Uterus (tissue), 4 donors: ENCODE data around the gene SELENOO. TPM values are rescaled to one million over a fixed set of nuclear protein-coding genes. Genes with fewer than 3 reads are reported as not detected.

Source experiments
- DNase-seq, 2 donors: peaks; one replicate each; pipeline ENCODE4 v3.0.0-alpha.2; 2019 to 2020
- H3K27ac ChIP-seq, 2 donors: fragments of 200-600 bp; sonication (generic); 1 replicate in 1 of 2; 2 replicates in 1 of 2; pipeline ENCODE4 v1.5.1; 2016 to 2018
- H3K27me3 ChIP-seq, 2 donors: fragments of 200-600 bp; sonication (generic); one replicate each; pipeline ENCODE4 v1.5.1; 2018 to 2019; ENCODE audit warnings: control low read depth in 1 of 2
- H3K36me3 ChIP-seq, 2 donors: fragments of 200-600 bp; sonication (generic); one replicate each; pipeline ENCODE4 v1.5.1; 2019; ENCODE audit warnings: control low read depth in 1 of 2
- H3K4me1 ChIP-seq, 2 donors: fragments of 200-600 bp; sonication (generic); one replicate each; pipeline ENCODE4 v1.5.1; 2018 to 2019; ENCODE audit warnings: control low read depth in 1 of 2
- H3K4me3 ChIP-seq, 2 donors: fragments of 200-600 bp; sonication (generic); 1 replicate in 1 of 2; 2 replicates in 1 of 2; pipeline ENCODE4 v1.5.1; 2018 to 2019; ENCODE audit warnings: mild to moderate bottlenecking in 1 of 2
- H3K9me3 ChIP-seq, 2 donors: fragments of 200-600 bp; sonication (generic); one replicate each; pipeline ENCODE4 v1.5.1; 2019; ENCODE audit warnings: control low read depth in 1 of 2
- POLR2A ChIP-seq, 2 donors: fragments of 450-650 bp; IDR thresholded peaks; one replicate each; pipeline ENCODE4 v1.6.1; 2016; ENCODE audit warnings: antibody characterized with exemption in 2 of 2, mild to moderate bottlenecking in 1 of 2, moderate library complexity in 1 of 2
- intact Hi-C: fragments of 100-400 bp; cut with DNase I; formaldehyde crosslinking; loops from one replicate; pipeline ENCODE4 v1.15.1; 2023; ENCODE audit warnings: low total_unique reads
- total RNA-seq, 4 donors: library from RNA; depleted of rRNA in 3 of 4; stranded (reverse); fragments of >200 nt in 3 of 4; gene quantifications; one replicate each; pipeline versions ENCODE4 v1.1.0 to v1.2.4, GENCODE V29; 2014 to 2023
- TF ChIP-seq, protein P1 (sequence below), 4 experiments: fragments of 200-600 bp in 2 of 4; fragments of 450-650 bp in 2 of 4; sonication (generic) in 2 of 4; IDR thresholded peaks; one replicate each; pipeline ENCODE4 v1.5.1; 2016 to 2019; ENCODE audit warnings: antibody characterized with exemption in 4 of 4, mild to moderate bottlenecking in 2 of 4, moderate library complexity in 1 of 4
- donor health status: DM: yes; HTN: yes; CAD: no.

Gene SELENOO
- total RNA-seq, 4 donors from 2014 or later: 1.5 to 22.1 (median 10.0) TPM

DNA sequence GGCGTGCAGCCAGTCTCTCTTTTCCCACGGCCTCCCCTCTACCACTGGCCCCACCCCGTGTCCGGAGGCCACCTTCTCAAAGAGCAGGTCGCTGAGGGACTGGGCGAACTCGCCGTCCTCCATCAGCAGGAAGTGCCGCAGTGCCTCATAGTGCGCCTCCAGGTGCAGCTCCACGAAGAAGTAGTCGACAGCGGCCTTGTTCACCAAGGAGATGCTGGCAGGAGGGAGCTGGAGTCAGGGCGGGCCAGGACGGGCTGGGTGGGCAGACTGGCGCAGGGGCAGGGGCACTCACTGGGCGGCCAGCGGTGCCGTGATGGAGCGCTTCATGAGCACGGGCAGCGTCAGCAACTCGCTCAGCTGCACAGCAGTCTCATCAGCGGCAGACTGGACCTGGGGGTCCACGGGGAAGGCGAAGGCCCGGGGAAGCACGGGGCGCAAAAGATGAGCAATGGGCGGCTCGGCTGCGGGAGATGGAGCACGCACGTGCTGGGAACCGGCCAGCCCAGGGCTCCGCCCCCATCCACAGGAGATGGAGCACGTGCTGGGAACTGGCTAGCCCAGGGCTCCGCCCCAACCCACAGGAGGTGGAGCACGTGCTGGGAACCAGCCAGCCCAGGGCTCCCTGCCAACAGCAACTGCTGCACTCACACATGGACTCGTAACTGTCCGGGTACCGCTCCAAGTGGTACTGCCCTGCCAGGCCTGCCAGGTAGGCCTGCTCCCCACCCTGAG lies 18.4 kb downstream of the SELENOO start:
- H3K27ac ChIP-seq: no peak overlapping the region
- H3K4me3 ChIP-seq: no peak overlapping the region
- H3K9me3 ChIP-seq: no peaks in the 10 kb centered on the region
- DNase-seq: peak; percentile 82
- H3K27me3 ChIP-seq: no peaks in the 10 kb centered on the region
- intact Hi-C loops: no loop called here
- no peaks in the 10 kb centered on the region for H3K4me1 ChIP-seq
- TF ChIP-seq, protein P1, sequence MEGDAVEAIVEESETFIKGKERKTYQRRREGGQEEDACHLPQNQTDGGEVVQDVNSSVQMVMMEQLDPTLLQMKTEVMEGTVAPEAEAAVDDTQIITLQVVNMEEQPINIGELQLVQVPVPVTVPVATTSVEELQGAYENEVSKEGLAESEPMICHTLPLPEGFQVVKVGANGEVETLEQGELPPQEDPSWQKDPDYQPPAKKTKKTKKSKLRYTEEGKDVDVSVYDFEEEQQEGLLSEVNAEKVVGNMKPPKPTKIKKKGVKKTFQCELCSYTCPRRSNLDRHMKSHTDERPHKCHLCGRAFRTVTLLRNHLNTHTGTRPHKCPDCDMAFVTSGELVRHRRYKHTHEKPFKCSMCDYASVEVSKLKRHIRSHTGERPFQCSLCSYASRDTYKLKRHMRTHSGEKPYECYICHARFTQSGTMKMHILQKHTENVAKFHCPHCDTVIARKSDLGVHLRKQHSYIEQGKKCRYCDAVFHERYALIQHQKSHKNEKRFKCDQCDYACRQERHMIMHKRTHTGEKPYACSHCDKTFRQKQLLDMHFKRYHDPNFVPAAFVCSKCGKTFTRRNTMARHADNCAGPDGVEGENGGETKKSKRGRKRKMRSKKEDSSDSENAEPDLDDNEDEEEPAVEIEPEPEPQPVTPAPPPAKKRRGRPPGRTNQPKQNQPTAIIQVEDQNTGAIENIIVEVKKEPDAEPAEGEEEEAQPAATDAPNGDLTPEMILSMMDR (IDR thresholded peaks at IDR 0.05): no peak
- no peak for TF ChIP-seq POLR2A (IDR thresholded peaks at IDR 0.05)
- H3K36me3 ChIP-seq: no peaks in the 10 kb centered on the region

DNA sequence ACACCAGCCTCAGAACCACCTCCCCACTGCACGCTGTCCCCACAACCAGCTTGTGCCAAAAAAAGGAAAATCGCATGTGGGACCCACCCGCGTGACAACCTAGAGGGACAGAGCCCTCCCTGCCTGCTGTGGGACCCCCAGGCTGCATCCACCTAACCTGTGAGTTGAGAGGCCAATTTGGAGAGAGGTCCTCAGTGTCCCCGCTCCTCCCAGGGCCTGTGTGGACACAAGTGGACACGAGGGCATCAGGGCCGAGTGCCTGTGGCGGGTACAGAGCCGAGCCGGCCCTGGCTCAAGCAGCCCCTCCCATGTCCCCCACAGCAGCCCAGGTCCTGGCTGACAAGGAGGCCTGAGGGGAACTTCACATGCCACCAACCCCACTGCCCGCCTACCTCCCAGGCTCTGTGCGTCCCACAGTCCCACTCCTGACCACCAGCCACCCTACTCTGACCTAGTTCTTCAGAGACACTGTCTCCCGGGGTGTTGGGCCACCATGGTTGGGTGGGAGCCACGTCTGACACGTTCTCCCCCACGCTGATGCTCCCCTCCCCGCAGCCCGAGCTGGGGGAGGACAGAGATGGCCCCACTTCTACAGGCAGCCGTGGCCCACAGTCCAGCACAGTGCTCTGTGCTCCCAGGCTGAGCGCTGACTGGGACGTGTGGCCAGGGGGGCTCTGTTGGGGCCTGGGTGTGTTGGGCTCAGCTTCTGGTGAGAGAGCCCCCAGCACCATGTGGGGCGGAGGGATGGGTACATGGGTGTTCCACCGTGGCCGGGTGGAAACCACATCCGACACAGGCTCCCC lies 19.2 kb downstream of the SELENOO start:
- TF ChIP-seq, protein P1 (IDR thresholded peaks at IDR 0.05): no peak
- TF ChIP-seq POLR2A (IDR thresholded peaks at IDR 0.05): no peak
- H3K36me3 ChIP-seq: no peaks in the 10 kb centered on the region
- no peak for DNase-seq
- no peak overlapping the region for H3K4me3 ChIP-seq
- H3K9me3 ChIP-seq: no peaks in the 10 kb centered on the region
- intact Hi-C loops: no loop called here
- no peaks in the 10 kb centered on the region for H3K4me1 ChIP-seq
- H3K27ac ChIP-seq: no peak overlapping the region
- no peaks in the 10 kb centered on the region for H3K27me3 ChIP-seq

DNA sequence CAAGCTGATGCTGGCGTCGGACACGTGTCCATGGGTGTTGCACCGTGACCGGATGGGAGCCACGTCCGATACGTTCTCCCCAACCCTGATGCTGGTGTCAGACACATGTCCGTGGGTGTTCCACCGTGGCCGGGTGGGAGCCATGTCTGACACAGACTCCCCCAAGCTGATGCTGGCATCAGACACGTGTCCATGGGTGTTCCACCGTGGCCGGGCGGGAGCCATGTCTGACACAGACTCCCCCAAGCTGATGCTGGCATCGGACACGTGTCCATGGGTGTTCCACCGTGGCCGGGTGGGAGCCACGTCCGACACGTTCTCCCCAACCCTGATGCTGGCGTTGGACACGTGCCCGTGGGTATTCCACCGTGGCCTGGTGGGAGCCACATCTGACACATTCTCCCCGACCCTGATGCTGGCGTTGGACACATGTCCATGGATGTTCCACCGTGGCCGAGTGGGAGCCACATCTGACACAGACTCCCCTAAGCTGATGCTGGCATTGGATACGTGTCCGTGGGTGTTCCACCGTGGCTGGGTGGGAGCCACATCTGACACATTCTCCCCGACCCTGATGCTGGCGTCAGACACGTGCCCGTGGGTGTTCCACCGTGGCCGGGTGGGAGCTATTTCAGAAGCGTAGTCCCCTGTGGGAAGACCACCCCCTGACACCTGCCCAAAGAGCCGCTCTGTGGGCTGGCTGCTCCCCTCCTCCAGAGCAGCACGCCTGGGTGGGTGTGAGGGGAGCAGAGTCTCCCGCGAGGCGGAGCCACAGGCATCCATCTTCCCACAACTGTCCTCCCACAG lies 20.0 kb downstream of the SELENOO start:
- TF ChIP-seq, protein P1 (IDR thresholded peaks at IDR 0.05): no peak
- TF ChIP-seq POLR2A (IDR thresholded peaks at IDR 0.05): no peak
- H3K4me1 ChIP-seq: no peaks in the 10 kb centered on the region
- H3K9me3 ChIP-seq: no peaks in the 10 kb centered on the region
- H3K27me3 ChIP-seq: no peaks in the 10 kb centered on the region
- no peak overlapping the region for H3K27ac ChIP-seq
- intact Hi-C loops: no loop called here
- H3K36me3 ChIP-seq: no peaks in the 10 kb centered on the region
- no peak overlapping the region for H3K4me3 ChIP-seq
- no peak for DNase-seq

DNA sequence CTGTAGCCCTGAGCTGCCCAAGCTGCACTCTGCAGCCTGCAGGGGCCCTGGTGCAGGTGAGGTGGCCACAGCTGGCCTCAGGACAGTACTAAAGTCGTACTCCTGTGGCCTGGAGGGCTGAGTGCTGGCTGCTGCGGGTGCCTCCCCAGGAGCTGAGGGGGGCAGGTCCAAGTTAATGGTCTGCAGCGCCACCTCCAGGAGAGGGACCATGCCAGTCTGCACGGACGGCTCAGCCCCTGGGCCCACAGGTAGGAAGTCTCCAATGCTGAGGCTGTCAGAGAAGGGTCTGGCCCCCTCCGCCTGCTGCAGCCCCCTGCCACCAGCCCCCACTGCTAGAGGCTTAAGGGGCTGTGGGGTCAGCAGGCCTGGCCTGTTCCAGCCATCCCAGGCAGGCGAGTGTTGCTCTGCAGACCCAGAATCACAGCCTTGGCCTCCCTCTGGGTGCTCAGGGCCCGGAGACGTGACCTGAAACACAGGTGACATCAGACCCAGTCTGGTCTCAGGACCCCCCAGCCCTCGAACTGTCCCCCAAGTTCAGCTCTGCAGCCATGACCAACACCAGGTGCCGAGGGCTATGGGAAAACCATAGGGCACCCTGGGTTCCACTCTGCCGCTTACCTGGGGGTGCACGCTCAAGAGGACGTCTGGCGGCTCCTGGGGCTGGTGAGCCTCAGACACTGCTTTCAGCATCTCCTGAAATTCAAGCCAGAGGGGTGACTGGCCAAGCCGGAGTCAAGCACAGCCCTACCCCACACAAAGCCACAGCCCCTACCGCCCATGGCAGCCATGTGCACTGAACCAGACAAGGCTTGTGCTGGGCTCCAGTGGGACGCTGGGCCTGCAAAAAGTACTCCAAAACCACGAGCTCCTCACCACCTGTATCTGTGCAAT lies 20.8 kb downstream of the SELENOO start:
- no peak for DNase-seq
- Histone ChIP-seq H3K9me3 (no peaks in the 10 kb centered on the region), H3K36me3 (no peaks in the 10 kb centered on the region), H3K27me3 (no peaks in the 10 kb centered on the region), H3K27ac (no peak overlapping the region), H3K4me3 (no peak overlapping the region), H3K4me1 (no peaks in the 10 kb centered on the region)
- intact Hi-C loops: no loop called here
- TF ChIP-seq, protein P1 (IDR thresholded peaks at IDR 0.05): no peak
- TF ChIP-seq POLR2A (IDR thresholded peaks at IDR 0.05): no peak
